Retinal pigment epithelial cell (primary cell): Measurements from ENCODE around the gene CAPN13.

Experiments used
- DNase-seq: peaks from one replicate; pipeline ENCODE4 v3.0.0-alpha.2; 2010; ENCODE audit warnings: low read depth
- H3K4me3 ChIP-seq: 2 replicates; pipeline ENCODE4 v1.5.1; 2011; ENCODE audit warnings: mild to moderate bottlenecking, low read length, control low read depth, moderate library complexity
- TF ChIP-seq, protein P1 (sequence below): conservative IDR thresholded peaks from 2 replicates; pipeline ENCODE4 v1.5.1; 2011; ENCODE audit warnings: low read depth, low read length, control low read depth, inconsistent platforms

The CAPN13 gene

DNA sequence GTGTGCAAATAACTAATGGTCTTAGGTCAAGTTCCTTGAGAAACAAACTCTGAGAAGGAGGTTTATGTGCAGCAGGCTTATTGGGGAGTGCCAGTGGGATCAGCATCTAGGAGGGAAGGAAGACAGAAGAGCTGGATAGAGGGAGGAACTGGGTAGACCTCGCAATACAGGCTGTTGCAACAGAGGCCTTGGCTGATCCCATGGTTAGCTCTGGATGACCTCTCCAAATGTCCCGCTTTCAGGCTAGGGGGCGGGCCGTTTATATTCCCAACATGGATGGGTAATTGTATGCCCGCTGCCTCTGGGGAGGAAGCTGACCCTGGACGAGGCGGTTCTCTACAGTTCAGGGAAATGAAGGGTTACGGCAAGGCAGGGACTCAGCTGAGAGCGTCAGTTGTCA, 14.7 kb upstream of the CAPN13 start:
- TF ChIP-seq, protein P1, sequence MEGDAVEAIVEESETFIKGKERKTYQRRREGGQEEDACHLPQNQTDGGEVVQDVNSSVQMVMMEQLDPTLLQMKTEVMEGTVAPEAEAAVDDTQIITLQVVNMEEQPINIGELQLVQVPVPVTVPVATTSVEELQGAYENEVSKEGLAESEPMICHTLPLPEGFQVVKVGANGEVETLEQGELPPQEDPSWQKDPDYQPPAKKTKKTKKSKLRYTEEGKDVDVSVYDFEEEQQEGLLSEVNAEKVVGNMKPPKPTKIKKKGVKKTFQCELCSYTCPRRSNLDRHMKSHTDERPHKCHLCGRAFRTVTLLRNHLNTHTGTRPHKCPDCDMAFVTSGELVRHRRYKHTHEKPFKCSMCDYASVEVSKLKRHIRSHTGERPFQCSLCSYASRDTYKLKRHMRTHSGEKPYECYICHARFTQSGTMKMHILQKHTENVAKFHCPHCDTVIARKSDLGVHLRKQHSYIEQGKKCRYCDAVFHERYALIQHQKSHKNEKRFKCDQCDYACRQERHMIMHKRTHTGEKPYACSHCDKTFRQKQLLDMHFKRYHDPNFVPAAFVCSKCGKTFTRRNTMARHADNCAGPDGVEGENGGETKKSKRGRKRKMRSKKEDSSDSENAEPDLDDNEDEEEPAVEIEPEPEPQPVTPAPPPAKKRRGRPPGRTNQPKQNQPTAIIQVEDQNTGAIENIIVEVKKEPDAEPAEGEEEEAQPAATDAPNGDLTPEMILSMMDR = no peak
- no peak for DNase-seq
- H3K4me3 ChIP-seq = no peak overlapping the region

DNA sequence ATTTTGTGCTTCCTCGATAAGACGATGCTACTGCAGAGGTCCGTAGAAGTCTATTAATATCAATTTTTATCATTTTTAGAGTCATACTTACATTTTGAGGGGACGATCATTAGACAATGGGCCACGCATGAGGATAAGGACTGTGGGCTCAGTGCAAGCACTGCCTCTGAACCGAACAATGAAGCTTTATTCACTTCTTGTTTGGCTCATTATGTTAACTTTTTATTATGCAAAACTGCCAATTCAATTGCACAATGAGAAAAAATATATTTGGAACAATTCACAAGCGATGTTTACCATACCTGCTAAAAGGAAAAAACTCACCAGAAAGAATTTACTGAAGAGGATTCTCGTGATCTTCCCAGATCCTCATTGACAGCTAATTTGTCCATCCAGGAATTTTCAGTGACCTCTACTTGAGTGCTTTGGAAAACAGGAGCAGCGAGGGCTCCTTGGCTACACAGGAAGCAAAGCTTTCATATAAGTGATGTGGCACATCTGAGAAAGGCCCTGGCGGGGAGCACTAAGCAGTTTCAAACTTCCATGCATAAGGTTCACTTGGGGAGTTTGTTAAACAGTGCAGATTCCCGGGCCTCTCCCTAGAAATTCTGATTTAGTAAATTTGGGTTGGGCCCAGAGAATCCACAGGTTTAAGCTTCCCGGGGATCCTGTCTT, 13.3 kb upstream of the CAPN13 start:
- TF ChIP-seq, protein P1 = no peak
- H3K4me3 ChIP-seq = no peak overlapping the region
- DNase-seq = no peak

DNA sequence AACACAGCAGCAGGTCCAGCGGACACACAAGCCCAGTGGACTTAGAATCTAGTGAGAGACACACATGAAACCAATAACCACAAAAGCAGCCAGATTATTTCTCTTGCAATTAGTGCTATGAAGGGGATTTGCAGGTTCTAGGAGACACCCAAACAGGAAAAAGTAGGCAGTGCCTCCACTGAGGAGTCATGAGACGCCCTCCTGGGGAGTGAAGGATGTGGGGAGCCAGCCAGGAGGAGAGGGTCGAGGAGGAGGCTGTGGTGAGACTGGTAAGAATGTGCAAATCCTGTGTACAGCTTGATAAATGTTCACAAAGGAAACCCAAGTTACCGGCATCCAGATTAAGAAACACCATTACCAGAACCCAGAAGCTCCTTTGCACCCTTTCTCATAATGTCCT, 2.7 kb upstream of the CAPN13 start:
- no peak for DNase-seq
- H3K4me3 ChIP-seq = no peak overlapping the region
- TF ChIP-seq, protein P1 = no peak

DNA sequence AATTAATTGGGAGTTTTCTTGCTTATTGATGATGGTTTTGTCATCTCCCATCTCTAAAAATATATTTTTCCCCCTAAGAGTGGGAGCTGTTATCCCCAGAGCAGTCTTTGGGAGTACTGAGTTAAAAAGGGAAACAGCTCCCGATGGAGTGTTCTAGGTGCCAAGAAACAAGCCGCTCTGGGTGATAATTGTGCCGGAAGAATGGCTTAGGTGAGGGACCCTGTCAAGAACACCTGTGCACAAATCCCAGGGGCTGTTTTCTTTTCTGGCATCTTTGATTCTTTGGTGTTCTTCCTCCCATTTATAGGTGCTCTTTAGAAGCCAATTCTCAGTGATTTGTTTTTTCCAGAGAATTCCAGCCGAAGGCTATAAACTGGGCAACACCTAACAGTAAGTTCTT, 1.4 kb upstream of the CAPN13 start:
- no peak overlapping the region for H3K4me3 ChIP-seq
- no peak for DNase-seq
- TF ChIP-seq, protein P1 = no peak

DNA sequence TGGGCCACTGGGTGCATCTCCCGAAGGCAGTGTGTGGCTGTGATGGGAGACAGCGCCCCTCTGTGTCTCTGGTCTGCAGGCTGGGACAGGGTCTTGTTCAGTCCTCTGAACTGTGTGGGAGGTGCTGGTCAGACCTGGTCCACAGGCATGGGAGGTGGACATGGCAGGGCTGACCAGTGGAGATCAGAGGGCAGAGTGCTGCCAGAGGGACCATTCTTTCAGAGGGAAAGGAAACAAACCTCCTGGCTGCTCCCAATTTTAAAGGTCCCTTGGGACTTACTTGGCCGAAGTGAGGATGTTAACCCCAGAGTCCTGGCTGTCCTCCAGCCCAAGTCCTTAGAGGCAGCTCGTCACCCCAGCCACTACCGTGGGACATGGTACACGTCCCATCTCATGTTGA, 4.0 kb downstream of the CAPN13 start:
- no peak for DNase-seq
- no peak overlapping the region for H3K4me3 ChIP-seq
- TF ChIP-seq, protein P1 = no peak

DNA sequence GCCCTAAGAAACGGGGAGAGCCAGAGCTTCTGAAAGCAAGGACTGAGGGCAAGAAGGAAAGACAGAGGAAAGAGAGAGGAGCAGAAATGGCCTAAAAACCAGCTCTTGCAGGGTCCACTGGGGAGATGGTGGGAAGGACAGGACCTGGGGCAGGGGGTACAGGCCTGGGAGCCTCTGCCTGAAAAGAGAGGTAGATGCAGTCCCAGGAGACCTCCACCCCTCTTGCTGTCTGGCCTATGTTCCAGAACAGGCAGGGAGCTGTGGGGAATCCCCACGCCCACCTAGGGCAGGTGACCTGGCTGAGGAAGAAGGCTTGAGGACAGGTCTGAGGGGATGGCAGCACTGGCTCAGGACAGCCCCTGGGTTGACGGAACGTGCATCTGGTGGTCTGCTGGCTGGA, 4.6 kb downstream of the CAPN13 start:
- DNase-seq = no peak
- no peak overlapping the region for H3K4me3 ChIP-seq
- TF ChIP-seq, protein P1 = no peak

DNA sequence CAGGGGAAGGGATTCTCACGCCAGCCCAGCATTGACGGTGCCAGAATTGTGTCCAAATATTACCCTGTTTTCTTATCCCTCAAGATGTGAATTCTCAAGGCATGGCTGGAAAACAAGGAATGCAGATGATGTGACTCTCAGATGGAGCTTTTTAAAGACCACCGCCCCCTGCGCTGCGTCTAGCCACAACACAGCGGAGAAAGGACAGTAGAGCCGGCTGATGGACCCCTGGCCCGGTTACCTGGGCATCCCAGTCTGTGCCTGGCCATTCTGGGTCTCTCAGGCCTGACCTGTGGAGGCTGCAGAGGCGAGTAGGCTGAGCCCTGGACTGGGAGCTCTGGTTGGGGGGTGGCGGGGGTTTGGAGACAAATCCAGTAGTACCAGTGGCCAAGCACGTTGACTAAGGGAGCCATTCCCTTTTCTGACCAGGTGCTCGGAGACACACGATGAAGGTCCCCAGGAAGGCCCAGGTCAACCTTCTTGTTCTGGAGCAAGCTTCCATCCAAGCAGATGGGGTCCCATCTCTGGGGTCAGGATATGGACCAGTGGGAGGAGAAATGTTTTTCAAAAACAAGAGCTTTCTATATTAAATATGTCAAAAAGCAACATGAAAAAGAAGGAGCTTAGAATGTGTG, 5.3 kb downstream of the CAPN13 start:
- no peak for DNase-seq
- TF ChIP-seq, protein P1 = no peak
- H3K4me3 ChIP-seq = no peak overlapping the region
